ENCODE results near the gene INHBA. TPM values are rescaled to one million over a fixed set of nuclear protein-coding genes. Genes with fewer than 3 reads are reported as not detected.

INHBA gene
- total and polyA plus RNA-seq, 9 of the 15 experiments (the other 6 are each of a cell fraction or from before 2014, with no cell fraction given): 0.02 to 0.04 TPM; not detected in 7

DNA sequence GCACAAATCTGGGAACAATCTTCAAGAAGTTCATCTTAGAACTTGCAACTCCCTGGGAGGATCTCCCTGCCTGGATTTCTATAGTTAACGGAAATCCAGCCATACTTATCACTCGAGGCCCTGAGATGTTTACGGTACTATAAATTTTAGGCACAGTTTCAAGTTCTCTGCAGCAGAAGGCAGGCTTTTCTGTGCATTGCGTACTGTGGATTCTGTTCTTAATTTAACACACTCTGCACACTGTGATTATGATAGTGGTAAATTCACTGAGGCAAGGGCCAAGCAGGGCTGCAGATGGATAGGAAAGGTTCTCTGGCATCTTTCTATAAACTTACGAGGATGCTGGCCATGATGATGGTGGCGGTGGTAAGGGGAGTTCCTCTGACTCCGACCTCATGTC, 10.6 kb downstream of the INHBA start:
- WGBS (ENCODE audit: insufficient coverage, low coverage, missing lambda C conversion rate): 2% methylated on average over 7 of the region's 7 CpGs
- BruUV-seq (replicated peaks): no TSS peak
- no peak for TF ChIP-seq CHCHD3 (CRISPR knock-in tag; IDR thresholded peaks at IDR 0.05)
- TF ChIP-seq KLF13 (tag; IDR thresholded peaks at IDR 0.05; ENCODE audit: borderline replicate concordance, low read depth): no peak
- TF ChIP-seq PPARD (CRISPR knock-in tag; IDR thresholded peaks at IDR 0.05): no peak
- no peak for TF ChIP-seq ZNF239 (CRISPR knock-in tag; IDR thresholded peaks at IDR 0.05)
- TF ChIP-seq SLC30A9 (CRISPR knock-in tag; IDR thresholded peaks at IDR 0.05): no peak
- TF ChIP-seq THRAP3 (IDR thresholded peaks at IDR 0.05; ENCODE audit: borderline replicate concordance): no peak
- no peak for TF ChIP-seq SIX5 (IDR thresholded peaks at IDR 0.05; ENCODE audit: borderline replicate concordance in 1 of 2, insufficient read depth in 1 of 2, low read depth in 1 of 2, low read length in 2 of 2)
- no peak for TF ChIP-seq STAT5A (IDR thresholded peaks at IDR 0.05; ENCODE audit: borderline replicate concordance, low read length)
- TF ChIP-seq, protein P1, sequence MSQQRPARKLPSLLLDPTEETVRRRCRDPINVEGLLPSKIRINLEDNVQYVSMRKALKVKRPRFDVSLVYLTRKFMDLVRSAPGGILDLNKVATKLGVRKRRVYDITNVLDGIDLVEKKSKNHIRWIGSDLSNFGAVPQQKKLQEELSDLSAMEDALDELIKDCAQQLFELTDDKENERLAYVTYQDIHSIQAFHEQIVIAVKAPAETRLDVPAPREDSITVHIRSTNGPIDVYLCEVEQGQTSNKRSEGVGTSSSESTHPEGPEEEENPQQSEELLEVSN (IDR thresholded peaks at IDR 0.05; ENCODE audit: borderline replicate concordance in 1 of 2, extremely low read depth in 1 of 2, insufficient read depth in 1 of 2, insufficient read length in 1 of 2, low read depth in 1 of 2, low read length in 1 of 2, poor library complexity in 1 of 2, severe bottlenecking in 1 of 2): no peak
- TF ChIP-seq TBL1XR1 (IDR thresholded peaks at IDR 0.05; ENCODE audit: low read length in 2 of 2): no peak
- no peak for TF ChIP-seq ZFP36 (IDR thresholded peaks at IDR 0.05; ENCODE audit: low read depth, low read length, partially characterized antibody)
- no peak for TF ChIP-seq PRMT5 (CRISPR knock-in tag; IDR thresholded peaks at IDR 0.05)
- no peaks in the 10 kb centered on the region for H3K4me1 ChIP-seq (replicated peaks in 1 of 2; ENCODE audit: control insufficient read depth in 2 of 2, insufficient read depth in 2 of 2, low read length in 2 of 2)
- no peaks in the 10 kb centered on the region for H3K9me1 ChIP-seq (ENCODE audit: control insufficient read depth, insufficient read depth, low read length)
- no peaks in the 10 kb centered on the region for H3K36me3 ChIP-seq (ENCODE audit: control insufficient read depth, insufficient read depth, low read length)
- no peaks in the 10 kb centered on the region for H4K20me1 ChIP-seq (replicated peaks; ENCODE audit: control insufficient read depth, insufficient read depth, low read length)
- no peak overlapping the region for H3K4me3 ChIP-seq
- no peaks in the 10 kb centered on the region for H3K79me2 ChIP-seq (ENCODE audit: control insufficient read depth, insufficient read depth, low read length)
- in situ Hi-C loops (cut with MboI): no loop called here
- FAIRE-seq (no peak), ATAC-seq (no peak), DNase-seq (ENCODE audit: extremely low read depth in 1 of 4, low spot score in 3 of 4) (no peak)
- H2AFZ ChIP-seq (ENCODE audit: low read depth, low read length): no peak overlapping the region
- CTCF ChIA-PET (ENCODE audit: low intra/inter-chr PET ratio): no interaction called here
- intact Hi-C loops (cut with micrococcal nuclease): loop anchor here (10.0 kb wide), 1 partner anchor 687 kb away; no protein-coding TSS in a partner anchor
- no peak overlapping the region for H3K27ac ChIP-seq (ENCODE audit: extremely low read depth, low read depth, low read length)
- POLR2A ChIA-PET: no interaction called here
- no peaks in the 10 kb centered on the region for H3K27me3 ChIP-seq (ENCODE audit: control insufficient read depth in 2 of 2, insufficient read depth in 2 of 2, low read length in 2 of 2)
- H3K9ac ChIP-seq (ENCODE audit: insufficient read depth in 1 of 2, low read depth in 2 of 2, low read length in 2 of 2): no peak overlapping the region
- H3K9me3 ChIP-seq (replicated peaks; ENCODE audit: control insufficient read depth, insufficient read depth, low read depth, low read length): no peaks in the 10 kb centered on the region
- H3K4me2 ChIP-seq (ENCODE audit: insufficient read depth, low read length): no peak overlapping the region
